ENCODE measurements around the gene TFAP2C. TPM values are rescaled to one million over a fixed set of nuclear protein-coding genes. Genes with fewer than 3 reads are reported as not detected.

Gene TFAP2C
- total and polyA plus RNA-seq, 2 donors: 0.42 to 2.1 TPM

DNA sequence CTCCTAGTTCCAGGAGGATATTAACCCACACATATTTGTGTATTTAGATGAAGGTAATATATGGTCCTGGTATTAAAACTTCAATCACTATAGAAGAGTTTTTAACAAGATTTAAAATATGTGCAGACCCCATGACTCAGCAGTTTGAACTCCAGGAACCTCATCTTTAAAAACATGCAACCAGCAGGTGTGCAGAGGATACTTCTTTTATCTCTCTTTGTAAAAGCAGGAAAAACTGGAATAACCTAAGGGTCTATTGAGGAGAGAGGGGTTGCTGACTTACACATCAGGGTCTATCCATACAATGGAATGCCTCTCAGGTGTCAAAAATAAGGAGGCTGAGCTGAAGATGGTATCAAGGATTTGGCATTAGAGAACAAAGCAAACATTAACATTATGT is 36.9 kb upstream of the TFAP2C start:
- no peaks in the 10 kb centered on the region for H3K36me3 ChIP-seq (ENCODE audit: control insufficient read depth in 2 of 2, insufficient read depth in 2 of 2, low read length in 1 of 2)
- DNase-seq (ENCODE audit: low read depth in 6 of 9, low spot score in 9 of 9): no peak
- H3K4me1 ChIP-seq (ENCODE audit: control insufficient read depth in 2 of 2, insufficient read depth in 2 of 2, low read length in 2 of 2): no peaks in the 10 kb centered on the region
- peaks cover 0 to 1% of the 10 kb centered on the region in 2 donors for H3K9me3 ChIP-seq (ENCODE audit: control insufficient read depth in 2 of 2, insufficient read depth in 1 of 2, low read length in 1 of 2)
- no peak overlapping the region for H3K4me3 ChIP-seq (ENCODE audit: low read length in 2 of 2)
- H3K27ac ChIP-seq (ENCODE audit: low read depth in 1 of 2, low read length in 1 of 2): no peak overlapping the region
- no peaks in the 10 kb centered on the region for H3K27me3 ChIP-seq (ENCODE audit: control insufficient read depth in 2 of 2, insufficient read depth in 1 of 2, low read length in 1 of 2)

- H3K4me1 ChIP-seq (ENCODE audit: control insufficient read depth in 2 of 2, insufficient read depth in 2 of 2, low read length in 2 of 2): no peaks in the 10 kb centered on the region
- H3K27ac ChIP-seq (ENCODE audit: low read depth in 1 of 2, low read length in 1 of 2): no peak overlapping the region
- H3K36me3 ChIP-seq (ENCODE audit: control insufficient read depth in 2 of 2, insufficient read depth in 2 of 2, low read length in 1 of 2): no peaks in the 10 kb centered on the region
- H3K27me3 ChIP-seq (ENCODE audit: control insufficient read depth in 2 of 2, insufficient read depth in 1 of 2, low read length in 1 of 2): no peaks in the 10 kb centered on the region
- peaks cover 0 to 1% of the 10 kb centered on the region in 2 donors for H3K9me3 ChIP-seq (ENCODE audit: control insufficient read depth in 2 of 2, insufficient read depth in 1 of 2, low read length in 1 of 2)
- no peak overlapping the region for H3K4me3 ChIP-seq (ENCODE audit: low read length in 2 of 2)
- 81% methylated on average over 6 of the region's 6 CpGs for WGBS
- no peak for DNase-seq (ENCODE audit: low read depth in 6 of 9, low spot score in 9 of 9)
Measured at GRCh38 chr20:56592817-56593216, 36.3 kb upstream of the TFAP2C start.

DNA sequence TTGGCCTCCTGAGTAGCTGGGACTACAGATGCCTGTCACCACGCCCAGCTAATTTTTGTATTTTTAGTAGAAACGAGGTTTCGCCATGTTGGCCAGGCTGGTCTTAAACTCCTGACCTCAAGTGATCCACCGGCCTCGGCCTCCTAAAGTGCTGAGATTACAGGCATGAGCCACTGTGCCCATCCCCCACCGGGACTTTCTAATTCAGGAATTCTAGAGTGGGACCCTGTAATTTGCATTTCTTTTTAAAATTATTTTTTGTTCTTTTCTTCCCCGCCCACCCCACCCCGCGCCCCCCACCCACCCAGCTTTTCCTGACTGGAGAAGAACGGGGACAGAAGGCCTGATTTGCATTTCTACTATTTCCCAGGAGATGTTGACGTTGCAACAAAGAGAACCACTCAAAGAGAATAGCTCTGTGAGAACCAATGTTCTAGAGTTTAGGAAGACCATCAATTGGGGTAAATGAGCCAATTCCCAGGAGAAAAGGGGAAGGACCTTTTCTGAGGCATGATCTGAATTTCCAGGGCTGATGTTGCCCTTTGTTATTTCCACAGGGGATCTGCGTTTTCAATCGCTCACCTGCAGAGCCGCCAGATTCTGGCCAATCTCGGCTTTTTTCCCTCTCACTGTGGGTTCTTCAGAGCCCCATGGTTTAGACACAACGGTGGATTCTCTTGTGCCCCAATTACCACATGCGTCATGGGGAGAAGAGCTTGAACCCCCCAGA is 33.2 kb upstream of the TFAP2C start:
- no peak for DNase-seq (ENCODE audit: low read depth in 6 of 9, low spot score in 9 of 9)
- Histone ChIP-seq H3K27me3 (ENCODE audit: control insufficient read depth in 2 of 2, insufficient read depth in 1 of 2, low read length in 1 of 2) (no peaks in the 10 kb centered on the region), H3K9me3 (ENCODE audit: control insufficient read depth in 2 of 2, insufficient read depth in 1 of 2, low read length in 1 of 2) (peaks cover 0 to 1% of the 10 kb centered on the region in 2 donors), H3K4me1 (ENCODE audit: control insufficient read depth in 2 of 2, insufficient read depth in 2 of 2, low read length in 2 of 2) (no peaks in the 10 kb centered on the region), H3K36me3 (ENCODE audit: control insufficient read depth in 2 of 2, insufficient read depth in 2 of 2, low read length in 1 of 2) (no peaks in the 10 kb centered on the region), H3K4me3 (ENCODE audit: low read length in 2 of 2) (no peak overlapping the region), H3K27ac (ENCODE audit: low read depth in 1 of 2, low read length in 1 of 2) (no peak overlapping the region)
- 83% methylated on average over 17 of the region's 17 CpGs for WGBS

GRCh38 chr20:56601166-56601565 is 27.9 kb upstream of the TFAP2C start:
- Histone ChIP-seq H3K9me3 (ENCODE audit: control insufficient read depth in 2 of 2, insufficient read depth in 1 of 2, low read length in 1 of 2) (peaks cover 0 to 1% of the 10 kb centered on the region in 2 donors), H3K27me3 (ENCODE audit: control insufficient read depth in 2 of 2, insufficient read depth in 1 of 2, low read length in 1 of 2) (no peaks in the 10 kb centered on the region), H3K4me1 (ENCODE audit: control insufficient read depth in 2 of 2, insufficient read depth in 2 of 2, low read length in 2 of 2) (no peaks in the 10 kb centered on the region), H3K4me3 (ENCODE audit: low read length in 2 of 2) (no peak overlapping the region), H3K27ac (ENCODE audit: low read depth in 1 of 2, low read length in 1 of 2) (no peak overlapping the region), H3K36me3 (ENCODE audit: control insufficient read depth in 2 of 2, insufficient read depth in 2 of 2, low read length in 1 of 2) (no peaks in the 10 kb centered on the region)
- 78% methylated on average over 2 of the region's 2 CpGs for WGBS
- DNase-seq (ENCODE audit: low read depth in 6 of 9, low spot score in 9 of 9): no peak

GRCh38 chr20:56604673-56605072 is 24.4 kb upstream of the TFAP2C start:
- WGBS: 93% methylated on average over 10 of the region's 10 CpGs
- H3K36me3 ChIP-seq (ENCODE audit: control insufficient read depth in 2 of 2, insufficient read depth in 2 of 2, low read length in 1 of 2): no peaks in the 10 kb centered on the region

DNA sequence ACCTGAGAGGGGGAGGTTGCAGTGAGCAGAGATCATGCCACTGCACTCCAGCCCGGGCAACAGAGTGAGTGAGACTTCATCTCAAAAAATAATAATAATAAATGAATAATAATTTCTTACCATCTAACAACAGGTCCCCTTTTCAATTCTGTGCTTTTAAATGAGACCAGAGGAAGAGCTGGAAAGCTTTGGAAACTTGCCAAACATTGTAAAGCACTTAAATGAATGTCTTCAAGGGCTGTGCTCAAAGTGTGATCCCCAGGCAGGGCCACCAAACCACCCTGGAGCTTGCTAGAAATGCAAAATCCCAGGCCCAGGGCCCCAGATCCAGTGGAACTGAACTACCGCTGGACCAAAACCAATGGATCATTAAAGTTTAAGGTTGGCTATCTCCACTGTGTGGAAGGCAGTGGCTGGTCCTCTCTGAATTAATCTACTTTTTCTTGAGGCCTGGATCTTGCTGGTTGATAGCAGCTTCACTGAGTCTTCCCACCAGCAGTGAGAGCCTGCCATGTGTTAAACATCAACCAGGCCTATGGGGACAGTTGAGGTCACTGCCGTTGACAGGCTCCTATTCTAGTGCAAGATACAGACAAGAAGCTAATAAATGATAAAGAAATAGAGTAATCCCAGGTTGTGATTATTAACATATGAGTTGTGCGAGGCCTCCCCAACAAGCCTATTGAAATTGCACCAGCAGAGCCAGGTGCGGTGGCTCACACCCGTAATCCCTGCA is 23.7 kb upstream of the TFAP2C start:
- Histone ChIP-seq H3K4me3 (ENCODE audit: low read length in 2 of 2) (no peak overlapping the region), H3K4me1 (ENCODE audit: control insufficient read depth in 2 of 2, insufficient read depth in 2 of 2, low read length in 2 of 2) (no peaks in the 10 kb centered on the region), H3K36me3 (ENCODE audit: control insufficient read depth in 2 of 2, insufficient read depth in 2 of 2, low read length in 1 of 2) (no peaks in the 10 kb centered on the region), H3K9me3 (ENCODE audit: control insufficient read depth in 2 of 2, insufficient read depth in 1 of 2, low read length in 1 of 2) (no peaks in the 10 kb centered on the region), H3K27me3 (ENCODE audit: control insufficient read depth in 2 of 2, insufficient read depth in 1 of 2, low read length in 1 of 2) (no peaks in the 10 kb centered on the region), H3K27ac (ENCODE audit: low read depth in 1 of 2, low read length in 1 of 2) (no peak overlapping the region)
- 96% methylated on average over 6 of the region's 6 CpGs for WGBS
- no peak for DNase-seq (ENCODE audit: low read depth in 6 of 9, low spot score in 9 of 9)

More at GRCh38 chr20:56604673-56605072, 24.4 kb upstream of the TFAP2C start:
- Histone ChIP-seq H3K4me1 (ENCODE audit: control insufficient read depth in 2 of 2, insufficient read depth in 2 of 2, low read length in 2 of 2) (no peaks in the 10 kb centered on the region), H3K4me3 (ENCODE audit: low read length in 2 of 2) (no peak overlapping the region), H3K27ac (ENCODE audit: low read depth in 1 of 2, low read length in 1 of 2) (no peak overlapping the region), H3K9me3 (ENCODE audit: control insufficient read depth in 2 of 2, insufficient read depth in 1 of 2, low read length in 1 of 2) (no peaks in the 10 kb centered on the region), H3K27me3 (ENCODE audit: control insufficient read depth in 2 of 2, insufficient read depth in 1 of 2, low read length in 1 of 2) (no peaks in the 10 kb centered on the region)
- DNase-seq (ENCODE audit: low read depth in 6 of 9, low spot score in 9 of 9): no peak

- Histone ChIP-seq H3K36me3 (ENCODE audit: control insufficient read depth in 2 of 2, insufficient read depth in 2 of 2, low read length in 1 of 2) (no peaks in the 10 kb centered on the region), H3K27me3 (ENCODE audit: control insufficient read depth in 2 of 2, insufficient read depth in 1 of 2, low read length in 1 of 2) (no peaks in the 10 kb centered on the region), H3K4me3 (ENCODE audit: low read length in 2 of 2) (no peak overlapping the region), H3K9me3 (ENCODE audit: control insufficient read depth in 2 of 2, insufficient read depth in 1 of 2, low read length in 1 of 2) (no peaks in the 10 kb centered on the region), H3K4me1 (ENCODE audit: control insufficient read depth in 2 of 2, insufficient read depth in 2 of 2, low read length in 2 of 2) (no peaks in the 10 kb centered on the region), H3K27ac (ENCODE audit: low read depth in 1 of 2, low read length in 1 of 2) (no peak overlapping the region)
- DNase-seq (ENCODE audit: low read depth in 6 of 9, low spot score in 9 of 9): no peak
- WGBS: 89% methylated on average over 8 of the region's 8 CpGs
Measured at GRCh38 chr20:56606174-56606945, 22.7 kb upstream of the TFAP2C start.

- no peak for DNase-seq (ENCODE audit: low read depth in 6 of 9, low spot score in 9 of 9)
- Histone ChIP-seq H3K4me3 (ENCODE audit: low read length in 2 of 2) (no peak overlapping the region), H3K4me1 (ENCODE audit: control insufficient read depth in 2 of 2, insufficient read depth in 2 of 2, low read length in 2 of 2) (no peaks in the 10 kb centered on the region), H3K27me3 (ENCODE audit: control insufficient read depth in 2 of 2, insufficient read depth in 1 of 2, low read length in 1 of 2) (no peaks in the 10 kb centered on the region), H3K9me3 (ENCODE audit: control insufficient read depth in 2 of 2, insufficient read depth in 1 of 2, low read length in 1 of 2) (no peaks in the 10 kb centered on the region), H3K27ac (ENCODE audit: low read depth in 1 of 2, low read length in 1 of 2) (no peak overlapping the region), H3K36me3 (ENCODE audit: control insufficient read depth in 2 of 2, insufficient read depth in 2 of 2, low read length in 1 of 2) (no peaks in the 10 kb centered on the region)
- 94% methylated on average over 11 of the region's 11 CpGs for WGBS
Measured at GRCh38 chr20:56607061-56607704, 21.9 kb upstream of the TFAP2C start.
